ENCODE data around the gene FOXO3.
"Not testable (repeated sequence)": the region's sequence is repeated elsewhere in the genome, so short reads cannot be mapped to it uniquely, and the experiment has no call there.

Gene FOXO3

GRCh38 chr6:108661982-108662381 lies 101.3 kb downstream of the FOXO3 start:
- no peaks in the 10 kb centered on the region for H4K20me1 ChIP-seq (ENCODE audit: control insufficient read depth, insufficient read depth, low read depth, low read length)
- H3K27me3 ChIP-seq (ENCODE audit: control insufficient read depth, low read length): no peaks in the 10 kb centered on the region
- no peak overlapping the region for H3K4me2 ChIP-seq (ENCODE audit: low read length)
- no peaks in the 10 kb centered on the region for H3K4me1 ChIP-seq (ENCODE audit: control insufficient read depth, low read length)
- H3K4me3 ChIP-seq (ENCODE audit: low read length): no peak overlapping the region
- H3K79me2 ChIP-seq (ENCODE audit: control insufficient read depth, low read length): no peaks in the 10 kb centered on the region
- H3K36me3 ChIP-seq (ENCODE audit: control insufficient read depth, low read length): peaks cover 2% of the 10 kb centered on the region; the same call in 1 of the 2 replicates
- H3K9me2 ChIP-seq (replicated peaks; ENCODE audit: control insufficient read depth, low read length): no peaks in the 10 kb centered on the region
- no peaks in the 10 kb centered on the region for H3K9me3 ChIP-seq (ENCODE audit: control insufficient read depth, insufficient read depth, low read length)
- H3F3A ChIP-seq (ENCODE audit: control insufficient read depth, insufficient read depth): no peaks in the 10 kb centered on the region
- TF ChIP-seq CTCF (IDR thresholded peaks at IDR 0.05; ENCODE audit: low read depth, low read length, poor library complexity, severe bottlenecking) (no peak), EZH2phosphoT487 (IDR thresholded peaks at IDR 0.05; ENCODE audit: borderline replicate concordance, low read length) (no peak)
- no peak overlapping the region for H3K27ac ChIP-seq (ENCODE audit: low read depth, low read length)

GRCh38 chr6:108662702-108663101 lies 102.0 kb downstream of the FOXO3 start:
- no peaks in the 10 kb centered on the region for H3K9me2 ChIP-seq (replicated peaks; ENCODE audit: control insufficient read depth, low read length)
- H3K9me3 ChIP-seq (ENCODE audit: control insufficient read depth, insufficient read depth, low read length): no peaks in the 10 kb centered on the region
- H3F3A ChIP-seq (ENCODE audit: control insufficient read depth, insufficient read depth): no peaks in the 10 kb centered on the region
- H4K20me1 ChIP-seq (ENCODE audit: control insufficient read depth, insufficient read depth, low read depth, low read length): no peaks in the 10 kb centered on the region
- no peak overlapping the region for H3K4me3 ChIP-seq (ENCODE audit: low read length)
- TF ChIP-seq CTCF (IDR thresholded peaks at IDR 0.05; ENCODE audit: low read depth, low read length, poor library complexity, severe bottlenecking) (no peak), EZH2phosphoT487 (IDR thresholded peaks at IDR 0.05; ENCODE audit: borderline replicate concordance, low read length) (no peak)
- H3K4me1 ChIP-seq (ENCODE audit: control insufficient read depth, low read length): no peaks in the 10 kb centered on the region
- H3K27ac ChIP-seq (ENCODE audit: low read depth, low read length): no peak overlapping the region
- peaks cover 2% of the 10 kb centered on the region; the same call in 1 of the 2 replicates for H3K36me3 ChIP-seq (ENCODE audit: control insufficient read depth, low read length)
- no peaks in the 10 kb centered on the region for H3K27me3 ChIP-seq (ENCODE audit: control insufficient read depth, low read length)
- H3K79me2 ChIP-seq (ENCODE audit: control insufficient read depth, low read length): no peaks in the 10 kb centered on the region
- no peak overlapping the region for H3K4me2 ChIP-seq (ENCODE audit: low read length)

- not testable (repeated sequence) for H4K20me1 ChIP-seq (ENCODE audit: control insufficient read depth, insufficient read depth, low read depth, low read length); H3K4me3 ChIP-seq (ENCODE audit: low read length); H3F3A ChIP-seq (ENCODE audit: control insufficient read depth, insufficient read depth); H3K9me2 ChIP-seq (replicated peaks; ENCODE audit: control insufficient read depth, low read length); H3K36me3 ChIP-seq (ENCODE audit: control insufficient read depth, low read length); H3K9me3 ChIP-seq (ENCODE audit: control insufficient read depth, insufficient read depth, low read length); H3K79me2 ChIP-seq (ENCODE audit: control insufficient read depth, low read length); H3K27ac ChIP-seq (ENCODE audit: low read depth, low read length); H3K27me3 ChIP-seq (ENCODE audit: control insufficient read depth, low read length); H3K4me2 ChIP-seq (ENCODE audit: low read length); H3K4me1 ChIP-seq (ENCODE audit: control insufficient read depth, low read length)
Observed at GRCh38 chr6:108663494-108664064, 102.9 kb downstream of the FOXO3 start.

GRCh38 chr6:108665495-108666196 lies 104.9 kb downstream of the FOXO3 start:
- H3K9me3 ChIP-seq (ENCODE audit: control insufficient read depth, insufficient read depth, low read length): no peaks in the 10 kb centered on the region
- peaks cover 2% of the 10 kb centered on the region; the same call in 1 of the 2 replicates for H3K36me3 ChIP-seq (ENCODE audit: control insufficient read depth, low read length)
- H3K27me3 ChIP-seq (ENCODE audit: control insufficient read depth, low read length): no peaks in the 10 kb centered on the region
- H3K27ac ChIP-seq (ENCODE audit: low read depth, low read length): no peak overlapping the region
- no peaks in the 10 kb centered on the region for H4K20me1 ChIP-seq (ENCODE audit: control insufficient read depth, insufficient read depth, low read depth, low read length)
- H3F3A ChIP-seq (ENCODE audit: control insufficient read depth, insufficient read depth): no peaks in the 10 kb centered on the region
- no peaks in the 10 kb centered on the region for H3K4me1 ChIP-seq (ENCODE audit: control insufficient read depth, low read length)
- TF ChIP-seq EZH2phosphoT487 (IDR thresholded peaks at IDR 0.05; ENCODE audit: borderline replicate concordance, low read length): no peak
- TF ChIP-seq CTCF (IDR thresholded peaks at IDR 0.05; ENCODE audit: low read depth, low read length, poor library complexity, severe bottlenecking): no peak
- H3K9me2 ChIP-seq (replicated peaks; ENCODE audit: control insufficient read depth, low read length): no peaks in the 10 kb centered on the region
- H3K79me2 ChIP-seq (ENCODE audit: control insufficient read depth, low read length): no peaks in the 10 kb centered on the region
- no peak overlapping the region for H3K4me2 ChIP-seq (ENCODE audit: low read length)
- H3K4me3 ChIP-seq (ENCODE audit: low read length): no peak overlapping the region

Measured in DOHH2 (cell line).